Glutamatergic neuron (in vitro differentiated cells): ENCODE results near the gene DCST1. TPM values are rescaled to one million over a fixed set of nuclear protein-coding genes. Genes with fewer than 3 reads are reported as not detected.

ENCODE experiments used
- DNase-seq: peaks from one replicate; pipeline ENCODE4 v3.0.0; 2022
- H3K27ac Mint-ChIP-seq: one replicate; pipeline ENCODE4 v1.8.0; 2020; ENCODE audit warnings: mild to moderate bottlenecking, mixed read lengths, inconsistent platforms; ENCODE audit not compliant: unreplicated experiment
- H3K27me3 Mint-ChIP-seq: one replicate; pipeline ENCODE4 v1.8.0; 2020; ENCODE audit warnings: mild to moderate bottlenecking, moderate library complexity, mixed read lengths, inconsistent platforms; ENCODE audit not compliant: unreplicated experiment
- H3K36me3 Mint-ChIP-seq: one replicate; pipeline ENCODE4 v1.8.0; 2020; ENCODE audit warnings: mild to moderate bottlenecking, mixed read lengths, inconsistent platforms; ENCODE audit not compliant: unreplicated experiment
- H3K4me1 Mint-ChIP-seq: one replicate; pipeline ENCODE4 v1.8.0; 2020; ENCODE audit warnings: mild to moderate bottlenecking, low read depth, mixed read lengths, inconsistent platforms; ENCODE audit not compliant: unreplicated experiment
- H3K4me3 Mint-ChIP-seq: one replicate; pipeline ENCODE4 v1.8.0; 2020; ENCODE audit warnings: mild to moderate bottlenecking, mixed read lengths, inconsistent platforms; ENCODE audit not compliant: unreplicated experiment
- H3K9me3 Mint-ChIP-seq: one replicate; pipeline ENCODE4 v1.8.0; 2020; ENCODE audit warnings: mild to moderate bottlenecking, moderate library complexity, mixed read lengths, inconsistent platforms; ENCODE audit not compliant: unreplicated experiment
- CTCF ChIP-seq: fragments of 200-600 bp; sonication (generic); IDR thresholded peaks from one replicate; pipeline ENCODE4 v1.5.0; 2021; ENCODE audit not compliant: partially characterized antibody, unreplicated experiment
- total RNA-seq: library from RNA; stranded (reverse); fragmentation: NEBNext Ultra II Directional; extraction: Animal tissue kit (Norgen Biotek cat#: 25700); gene quantifications from one replicate; pipeline ENCODE4 v1.2.1, GENCODE V29; 2021; ENCODE audit not compliant: unreplicated experiment

DCST1 gene
- total RNA-seq, 1 donor from 2014 or later: not detected

GRCh38 chr1:155038602-155039307, 5.1 kb downstream of the DCST1 start:
- DNase-seq: no peak
- Mint-ChIP-seq H3K36me3 (no peaks in the 10 kb centered on the region), H3K4me1 (no peaks in the 10 kb centered on the region), H3K4me3 (no peak overlapping the region), H3K27ac (no peak overlapping the region), H3K27me3 (peaks cover 2% of the 10 kb centered on the region), H3K9me3 (peaks cover 8% of the 10 kb centered on the region)
- no peak for TF ChIP-seq CTCF

GRCh38 chr1:155039308-155039669, 5.7 kb downstream of the DCST1 start:
- Mint-ChIP-seq H3K36me3 (no peaks in the 10 kb centered on the region), H3K9me3 (peaks cover 3% of the 10 kb centered on the region), H3K27ac (no peak overlapping the region), H3K27me3 (peaks cover 2% of the 10 kb centered on the region), H3K4me3 (no peak overlapping the region), H3K4me1 (no peaks in the 10 kb centered on the region)
- TF ChIP-seq CTCF: no peak
- no peak for DNase-seq

DNA sequence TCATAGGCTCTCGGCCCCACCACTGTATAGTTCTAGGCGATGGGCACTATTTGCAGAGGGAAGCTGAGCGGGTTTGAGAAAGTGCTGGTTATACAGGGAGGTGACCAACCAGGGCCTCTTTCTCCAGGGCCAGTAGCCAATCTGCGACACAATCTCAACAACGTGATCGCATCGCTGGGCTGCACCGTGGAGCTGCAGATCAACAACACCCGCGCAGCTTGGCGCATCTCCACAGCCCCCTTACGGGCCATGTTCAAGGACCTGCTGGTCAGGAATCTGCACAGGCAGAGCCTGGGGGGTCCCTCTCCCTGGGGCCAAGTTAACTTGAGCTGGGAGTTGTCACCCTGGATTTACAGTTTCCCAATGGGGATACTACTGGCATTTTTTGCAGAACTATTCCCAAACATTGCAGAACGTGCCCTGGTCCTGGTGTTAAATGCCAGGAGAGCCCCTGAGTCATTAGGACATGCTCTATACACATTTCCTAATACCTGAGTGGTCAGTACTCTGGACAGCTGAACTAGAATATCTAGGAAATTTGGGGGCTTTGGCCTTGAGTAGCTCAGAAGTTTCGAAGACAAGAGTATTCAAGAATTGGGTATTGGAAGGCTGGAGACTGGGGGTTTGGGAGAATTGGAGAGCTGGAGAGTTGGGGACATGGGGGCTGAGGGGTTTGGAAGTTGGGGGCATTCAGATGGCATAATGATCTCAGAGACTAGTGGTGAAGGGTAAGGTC, 6.9 kb downstream of the DCST1 start:
- Mint-ChIP-seq H3K4me1 (peaks cover 4% of the 10 kb centered on the region), H3K27me3 (peaks cover 7% of the 10 kb centered on the region)

DNA sequence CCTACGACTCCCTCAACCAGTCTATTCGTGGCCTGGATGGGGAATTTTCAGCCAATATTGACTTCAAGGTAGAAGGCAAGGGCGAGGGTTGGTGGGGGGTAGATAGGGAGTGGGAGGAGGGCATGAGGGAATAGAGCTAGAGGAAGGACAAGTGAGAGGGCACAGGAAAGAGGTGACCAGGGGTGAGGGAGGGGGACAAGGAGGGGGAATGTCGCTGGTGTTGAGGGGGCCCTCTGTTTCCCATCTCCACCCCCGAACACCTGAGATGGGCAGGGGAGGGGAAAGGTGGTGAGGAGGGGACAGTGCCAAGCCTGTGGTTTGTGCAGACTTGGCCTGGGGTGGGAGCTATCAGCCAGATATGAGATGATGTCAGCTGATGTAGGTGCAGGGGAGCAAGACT, 9.2 kb downstream of the DCST1 start:
- no peak for TF ChIP-seq CTCF
- Mint-ChIP-seq H3K4me1 (peaks cover 4% of the 10 kb centered on the region), H3K36me3 (no peaks in the 10 kb centered on the region), H3K27me3 (peaks cover 5% of the 10 kb centered on the region), H3K4me3 (no peak overlapping the region), H3K9me3 (peaks cover 6% of the 10 kb centered on the region), H3K27ac (no peak overlapping the region)
- no peak for DNase-seq

More for the DNA sequence above, 6.9 kb downstream of the DCST1 start:
- no peak overlapping the region for H3K27ac Mint-ChIP-seq
- DNase-seq: no peak
- H3K4me3 Mint-ChIP-seq: no peak overlapping the region
- H3K36me3 Mint-ChIP-seq: no peaks in the 10 kb centered on the region
- no peak for TF ChIP-seq CTCF
- H3K9me3 Mint-ChIP-seq: peaks cover 2% of the 10 kb centered on the region

- H3K4me3 Mint-ChIP-seq: no peak overlapping the region
- peaks cover 4% of the 10 kb centered on the region for H3K4me1 Mint-ChIP-seq
- H3K27me3 Mint-ChIP-seq: peaks cover 5% of the 10 kb centered on the region
- DNase-seq: no peak
- no peak for TF ChIP-seq CTCF
- H3K27ac Mint-ChIP-seq: no peak overlapping the region
- H3K9me3 Mint-ChIP-seq: peaks cover 6% of the 10 kb centered on the region
- no peaks in the 10 kb centered on the region for H3K36me3 Mint-ChIP-seq
Measured at GRCh38 chr1:155043301-155043702, 9.7 kb downstream of the DCST1 start.
